Tongue (tissue), 2 donors: ENCODE results near the gene EFHD1. TPM values are rescaled to one million over a fixed set of nuclear protein-coding genes. Genes with fewer than 3 reads are reported as not detected.
A peak's percentile ranks its signal among the peaks of the same experiment; 100 is the strongest.
"Not testable (repeated sequence)": the region's sequence is repeated elsewhere in the genome, so short reads cannot be mapped to it uniquely, and the experiment has no call there.

Experiments
- DNase-seq: peaks from one replicate; pipeline ENCODE4 v3.0.0-alpha.2; 2015
- total RNA-seq: library from RNA; depleted of rRNA; stranded (reverse); fragments of >200 nt; gene quantifications from one replicate; pipeline ENCODE4 v1.2.3, GENCODE V29; 2014

EFHD1 gene
- total RNA-seq, 1 donor from 2014 or later, result 4.9 TPM

GRCh38 chr2:232621186-232621585 lies 12.2 kb upstream of the EFHD1 start:
- no peak for DNase-seq

- DNase-seq, result no peak
Measured at GRCh38 chr2:232622563-232622962, 10.8 kb upstream of the EFHD1 start.

- peak; percentile 37 for DNase-seq
Measured at GRCh38 chr2:232623768-232624765, 9.3 kb upstream of the EFHD1 start.

GRCh38 chr2:232626584-232626983 lies 6.8 kb upstream of the EFHD1 start:
- DNase-seq, result no peak

- no peak for DNase-seq
Measured at GRCh38 chr2:232628466-232629128, 4.8 kb upstream of the EFHD1 start.

- no peak for DNase-seq
Measured at GRCh38 chr2:232629129-232629475, 4.3 kb upstream of the EFHD1 start.

- DNase-seq, result no peak
Measured at GRCh38 chr2:232632229-232632903, 1.0 kb upstream of the EFHD1 start.

- DNase-seq, result peak; percentile 26
Measured at GRCh38 chr2:232632904-232633412, 446 bp upstream of the EFHD1 start.

GRCh38 chr2:232634206-232635150 lies 1.1 kb downstream of the EFHD1 start:
- peak; percentile 35 for DNase-seq

- not testable (repeated sequence) for DNase-seq
Measured at GRCh38 chr2:232635376-232635775, 2.0 kb downstream of the EFHD1 start.

- no peak for DNase-seq
Measured at GRCh38 chr2:232635820-232636219, 2.4 kb downstream of the EFHD1 start.

- DNase-seq, result no peak
Measured at GRCh38 chr2:232636788-232637420, 3.5 kb downstream of the EFHD1 start.

- no peak for DNase-seq
Measured at GRCh38 chr2:232637866-232638583, 4.6 kb downstream of the EFHD1 start.

GRCh38 chr2:232641153-232641848 lies 7.9 kb downstream of the EFHD1 start:
- DNase-seq, result no peak

GRCh38 chr2:232643147-232643425 lies 9.7 kb downstream of the EFHD1 start:
- no peak for DNase-seq

- no peak for DNase-seq
Measured at GRCh38 chr2:232643813-232644347, 10.5 kb downstream of the EFHD1 start.

GRCh38 chr2:232645061-232645460 lies 11.7 kb downstream of the EFHD1 start:
- DNase-seq, result no peak

GRCh38 chr2:232646726-232647125 lies 13.3 kb downstream of the EFHD1 start:
- DNase-seq, result no peak

GRCh38 chr2:232647261-232647660 lies 13.9 kb downstream of the EFHD1 start:
- no peak for DNase-seq

- DNase-seq, result no peak
Measured at GRCh38 chr2:232649033-232649432, 15.6 kb downstream of the EFHD1 start.
